ENCODE measurements around the gene PCDHB13.
A peak's percentile ranks its signal among the peaks of the same experiment; 100 is the strongest.
"Not testable (repeated sequence)": the region's sequence is repeated elsewhere in the genome, so short reads cannot be mapped to it uniquely, and the experiment has no call there.

Gene PCDHB13

GRCh38 chr5:141208478-141208877 lies 5.2 kb upstream of the PCDHB13 start, which contains the start of gene PCDHB12:
Gene PCDHB12 (plus strand): TSS chr5:141208719. CDS start chr5:141208908, 189 bp downstream.
- peak in 1 of 2 donors; percentile 3 for DNase-seq

DNA sequence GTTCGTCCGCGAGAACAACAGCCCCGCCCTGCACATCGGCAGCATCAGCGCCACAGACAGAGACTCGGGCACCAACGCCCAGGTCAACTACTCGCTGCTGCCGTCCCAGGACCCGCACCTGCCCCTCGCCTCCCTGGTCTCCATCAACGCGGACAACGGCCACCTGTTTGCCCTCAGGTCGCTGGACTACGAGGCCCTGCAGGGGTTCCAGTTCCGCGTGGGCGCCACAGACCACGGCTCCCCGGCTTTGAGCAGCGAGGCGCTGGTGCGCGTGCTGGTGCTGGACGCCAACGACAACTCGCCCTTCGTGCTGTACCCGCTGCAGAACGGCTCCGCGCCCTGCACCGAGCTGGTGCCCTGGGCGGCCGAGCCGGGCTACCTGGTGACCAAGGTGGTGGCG lies 3.4 kb upstream of the PCDHB13 start:
- not testable (repeated sequence) for DNase-seq

DNA sequence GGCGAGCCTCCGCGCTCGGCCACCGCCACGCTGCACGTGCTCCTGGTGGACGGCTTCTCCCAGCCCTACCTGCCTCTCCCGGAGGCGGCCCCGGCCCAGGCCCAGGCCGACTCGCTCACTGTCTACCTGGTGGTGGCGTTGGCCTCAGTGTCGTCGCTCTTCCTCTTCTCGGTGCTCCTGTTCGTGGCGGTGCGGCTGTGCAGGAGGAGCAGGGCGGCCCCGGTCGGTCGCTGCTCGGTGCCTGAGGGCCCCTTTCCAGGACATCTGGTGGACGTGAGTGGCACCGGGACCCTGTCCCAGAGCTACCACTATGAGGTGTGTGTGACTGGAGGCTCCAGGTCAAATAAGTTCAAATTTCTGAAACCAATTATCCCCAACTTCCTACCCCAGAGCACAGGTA lies 2.9 kb upstream of the PCDHB13 start:
- not testable (repeated sequence) for DNase-seq

DNA sequence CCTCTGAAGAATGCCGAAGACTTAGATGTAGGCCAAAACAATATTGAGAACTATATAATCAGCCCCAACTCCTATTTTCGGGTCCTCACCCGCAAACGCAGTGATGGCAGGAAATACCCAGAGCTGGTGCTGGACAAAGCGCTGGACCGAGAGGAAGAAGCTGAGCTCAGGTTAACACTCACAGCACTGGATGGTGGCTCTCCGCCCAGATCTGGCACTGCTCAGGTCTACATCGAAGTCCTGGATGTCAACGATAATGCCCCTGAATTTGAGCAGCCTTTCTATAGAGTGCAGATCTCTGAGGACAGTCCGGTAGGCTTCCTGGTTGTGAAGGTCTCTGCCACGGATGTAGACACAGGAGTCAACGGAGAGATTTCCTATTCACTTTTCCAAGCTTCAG lies 864 bp downstream of the PCDHB13 start:
- DNase-seq, result not testable (repeated sequence)

- DNase-seq, result not testable (repeated sequence)
These were observed 1.8 kb downstream of the PCDHB13 start for GRCh38 chr5:141215504-141215903.

GRCh38 chr5:141216035-141216434 lies 2.3 kb downstream of the PCDHB13 start:
- DNase-seq, result not testable (repeated sequence)

DNA sequence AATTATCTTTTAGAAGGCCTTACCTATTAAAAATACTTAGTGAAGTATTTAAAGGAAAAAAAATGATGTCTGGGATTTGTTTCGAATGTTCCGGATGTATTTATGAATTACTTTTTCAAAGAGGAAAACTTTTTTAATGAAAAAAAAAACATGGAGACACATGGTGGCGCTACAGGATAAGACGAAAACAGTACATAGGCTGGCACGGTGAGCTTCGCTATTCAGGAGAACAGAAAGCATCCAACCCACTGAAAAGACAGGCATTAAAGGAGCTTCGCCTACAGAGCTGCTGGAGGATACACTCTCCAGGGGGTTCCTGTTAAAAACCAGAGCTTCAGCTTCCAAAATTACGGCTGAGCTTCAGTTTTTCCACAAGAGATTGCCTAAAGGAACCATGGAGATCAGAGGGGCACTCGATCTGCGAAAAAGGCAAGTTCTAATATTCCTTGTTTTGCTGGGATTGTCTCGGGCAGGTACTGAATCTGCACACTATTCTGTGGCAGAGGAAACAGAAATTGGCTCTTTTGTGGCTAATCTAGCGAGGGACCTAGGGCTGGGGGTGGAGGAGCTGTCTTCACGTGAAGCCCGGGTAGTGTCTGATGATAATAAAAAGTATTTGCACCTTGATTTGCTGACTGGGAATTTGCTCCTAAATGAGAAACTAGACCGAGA lies 9.5 kb downstream of the PCDHB13 start, which contains the start of gene PCDHB14:
Gene PCDHB14 (plus strand): TSS at position 232 of the 672 bp plus-strand sequence. CDS start 163 bp downstream, at position 395.
- peak in 1 of 2 donors; percentile 4 for DNase-seq

GRCh38 chr5:141224844-141225243 lies 11.1 kb downstream of the PCDHB13 start:
- not testable (repeated sequence) for DNase-seq

DNA sequence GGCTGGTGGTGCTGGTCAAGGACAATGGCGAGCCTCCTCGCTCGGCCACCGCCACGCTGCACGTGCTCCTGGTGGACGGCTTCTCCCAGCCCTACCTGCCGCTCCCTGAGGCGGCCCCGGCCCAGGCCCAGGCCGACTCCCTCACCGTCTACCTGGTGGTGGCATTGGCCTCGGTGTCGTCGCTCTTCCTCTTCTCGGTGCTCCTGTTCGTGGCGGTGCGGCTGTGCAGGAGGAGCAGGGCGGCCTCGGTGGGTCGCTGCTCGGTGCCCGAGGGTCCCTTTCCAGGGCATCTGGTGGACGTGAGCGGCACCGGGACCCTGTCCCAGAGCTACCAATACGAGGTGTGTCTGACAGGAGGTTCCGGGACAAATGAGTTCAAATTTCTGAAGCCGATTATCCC lies 11.7 kb downstream of the PCDHB13 start:
- DNase-seq, result not testable (repeated sequence)

DNA sequence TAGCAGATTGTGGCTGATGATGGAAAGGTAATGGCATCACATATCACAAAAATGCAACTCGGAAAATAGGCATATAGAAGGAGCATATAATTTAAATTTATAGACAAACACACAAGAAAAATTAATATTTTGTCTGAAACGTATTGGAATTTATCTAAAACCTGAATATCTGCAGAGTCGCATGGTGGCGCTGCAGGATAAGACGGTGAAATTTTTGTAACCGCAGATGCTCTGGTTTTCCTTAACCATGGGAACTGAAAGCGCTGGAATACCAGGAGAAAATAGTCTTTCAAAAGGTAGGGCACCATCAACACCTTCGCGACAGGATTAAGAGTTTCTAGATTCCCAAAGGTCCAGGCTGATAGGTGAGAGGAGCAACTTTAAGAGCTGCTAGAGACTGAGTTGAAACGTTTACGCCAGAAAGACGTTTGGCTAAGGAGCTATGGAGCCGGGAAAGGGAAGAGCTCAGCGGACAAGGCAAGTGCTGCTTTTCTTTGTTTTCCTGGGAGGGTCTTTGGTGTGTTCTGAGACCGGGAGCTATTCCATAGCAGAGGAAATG lies 20.5 kb downstream of the PCDHB13 start:
- DNase-seq, result no peak

DNA sequence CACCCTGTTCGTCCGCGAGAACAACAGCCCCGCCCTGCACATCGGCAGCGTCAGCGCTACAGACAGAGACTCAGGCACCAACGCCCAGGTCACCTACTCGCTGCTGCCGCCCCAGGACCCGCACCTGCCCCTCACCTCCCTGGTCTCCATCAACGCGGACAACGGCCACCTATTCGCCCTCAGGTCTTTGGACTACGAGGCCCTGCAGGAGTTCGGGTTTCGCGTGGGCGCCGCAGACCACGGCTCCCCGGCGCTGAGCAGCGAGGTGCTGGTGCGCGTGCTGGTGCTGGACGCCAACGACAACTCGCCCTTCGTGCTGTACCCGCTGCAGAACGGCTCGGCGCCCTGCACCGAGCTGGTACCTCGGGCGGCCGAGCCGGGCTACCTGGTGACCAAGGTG lies 22.2 kb downstream of the PCDHB13 start:
- not testable (repeated sequence) for DNase-seq

- DNase-seq, result no peak
These were observed 23.0 kb downstream of the PCDHB13 start for GRCh38 chr5:141236516-141237313.

DNA sequence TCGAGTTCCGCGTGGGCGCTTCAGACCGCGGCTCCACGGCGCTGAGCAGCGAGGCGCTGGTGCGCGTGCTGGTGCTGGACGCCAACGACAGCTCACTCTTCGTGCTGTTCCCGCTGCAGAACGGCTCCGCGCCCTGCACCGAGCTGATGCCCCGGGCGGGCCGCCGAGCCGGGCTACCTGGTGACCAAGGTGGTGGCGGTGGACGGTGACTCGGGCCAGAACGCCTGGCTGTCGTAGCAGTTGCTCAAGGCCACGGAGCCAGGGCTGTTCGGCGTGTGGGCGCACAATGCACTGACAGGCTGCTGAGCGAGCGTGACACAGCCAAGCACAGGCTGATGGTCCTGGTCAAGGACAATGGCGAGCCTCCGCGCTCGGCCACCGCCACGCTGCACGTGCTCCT lies 27.8 kb downstream of the PCDHB13 start:
- no peak for DNase-seq

GRCh38 chr5:141245250-141245717 lies 31.6 kb downstream of the PCDHB13 start, which contains the start of gene PCDHB15:
Gene PCDHB15 (plus strand): TSS chr5:141245395. CDS start chr5:141245579, 184 bp downstream.
- DNase-seq, result peak; percentile 0 to 17

- not testable (repeated sequence) for DNase-seq
These were observed 33.3 kb downstream of the PCDHB13 start for GRCh38 chr5:141246971-141247370.

DNA sequence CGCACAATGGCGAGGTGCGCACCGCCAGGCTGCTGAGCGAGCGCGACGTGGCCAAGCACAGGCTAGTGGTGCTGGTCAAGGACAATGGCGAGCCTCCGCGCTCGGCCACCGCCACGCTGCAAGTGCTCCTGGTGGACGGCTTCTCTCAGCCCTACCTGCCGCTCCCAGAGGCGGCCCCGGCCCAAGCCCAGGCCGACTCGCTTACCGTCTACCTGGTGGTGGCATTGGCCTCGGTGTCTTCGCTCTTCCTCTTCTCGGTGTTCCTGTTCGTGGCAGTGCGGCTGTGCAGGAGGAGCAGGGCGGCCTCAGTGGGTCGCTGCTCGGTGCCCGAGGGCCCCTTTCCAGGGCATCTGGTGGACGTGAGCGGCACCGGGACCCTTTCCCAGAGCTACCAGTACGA lies 33.7 kb downstream of the PCDHB13 start:
- not testable (repeated sequence) for DNase-seq

DNA sequence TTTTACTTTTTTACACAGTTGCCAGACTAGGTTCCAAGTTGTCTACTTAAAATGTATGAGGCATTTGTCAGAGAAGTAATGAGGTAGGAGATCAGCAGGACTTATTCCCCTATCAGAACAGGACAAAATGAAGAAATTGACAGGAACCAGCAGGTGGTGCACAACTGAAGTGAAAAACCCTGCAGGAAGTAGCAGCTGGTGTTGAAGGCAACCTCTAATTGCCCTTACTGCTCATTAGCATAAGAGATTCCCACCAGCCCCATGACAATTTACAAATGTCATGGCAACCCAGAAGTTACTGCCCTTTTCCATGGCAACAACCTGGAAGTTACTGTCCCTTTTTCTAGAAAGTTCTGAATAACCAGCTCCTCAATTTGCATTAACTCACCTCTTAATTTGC lies 36.9 kb downstream of the PCDHB13 start:
- no peak for DNase-seq

GRCh38 chr5:141258464-141258863 lies 44.7 kb downstream of the PCDHB13 start:
- no peak for DNase-seq

GRCh38 chr5:141258948-141259347 lies 45.2 kb downstream of the PCDHB13 start:
- DNase-seq, result no peak

- DNase-seq, result no peak
These were observed 46.9 kb downstream of the PCDHB13 start for GRCh38 chr5:141260458-141261237.

DNA sequence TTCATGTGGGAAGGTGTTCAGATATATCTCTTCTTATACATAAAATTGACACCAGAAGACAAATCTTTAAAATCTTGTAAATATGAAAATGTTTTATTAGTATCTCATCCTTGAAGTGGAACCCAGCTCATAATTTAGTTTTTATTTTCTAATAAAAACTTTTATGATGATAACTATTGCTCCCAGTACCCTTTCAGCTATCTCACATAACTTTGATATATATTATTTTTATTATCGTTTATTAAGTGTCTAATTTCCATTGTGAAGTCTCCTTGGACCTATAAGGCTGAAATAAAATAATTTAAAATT lies 47.5 kb downstream of the PCDHB13 start:
- no peak for DNase-seq

Data from hippocampal formation (tissue), 2 donors.